Neural progenitor cell (in vitro differentiated cells): ENCODE data around the gene NOS1AP.

Experiments
- EZH2 ChIP-seq: fragments of 200-600 bp; sonication (generic); IDR thresholded peaks from 2 replicates; pipeline ENCODE4 v1.6.1; 2017; ENCODE audit warnings: antibody characterized with exemption, mild to moderate bottlenecking, moderate library complexity
- TF ChIP-seq, protein P1 (sequence below): fragments of 200-600 bp; sonication (generic); IDR thresholded peaks from 2 replicates; pipeline ENCODE4 v1.5.1; 2017; ENCODE audit warnings: antibody characterized with exemption, mild to moderate bottlenecking

DNA sequence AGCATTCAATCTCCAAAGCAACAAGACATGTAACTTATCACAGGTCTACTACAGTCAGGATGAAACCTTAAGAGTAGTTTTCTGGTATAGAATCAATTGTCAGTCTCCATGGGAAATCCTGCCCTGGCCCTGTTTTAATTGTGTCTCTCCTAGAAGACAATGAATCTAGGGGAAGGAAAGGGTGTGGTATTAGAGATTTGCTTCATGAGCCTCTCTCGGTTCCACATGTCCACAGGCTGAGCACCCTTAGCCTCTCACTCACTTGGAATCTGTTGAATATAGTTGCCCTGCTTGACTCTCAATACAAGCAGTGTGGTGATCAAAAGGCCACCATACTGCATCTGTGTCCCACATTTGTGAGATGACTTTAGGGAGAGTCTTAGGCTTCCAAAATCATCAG lies 289.4 kb downstream of the NOS1AP start:
- TF ChIP-seq, protein P1, sequence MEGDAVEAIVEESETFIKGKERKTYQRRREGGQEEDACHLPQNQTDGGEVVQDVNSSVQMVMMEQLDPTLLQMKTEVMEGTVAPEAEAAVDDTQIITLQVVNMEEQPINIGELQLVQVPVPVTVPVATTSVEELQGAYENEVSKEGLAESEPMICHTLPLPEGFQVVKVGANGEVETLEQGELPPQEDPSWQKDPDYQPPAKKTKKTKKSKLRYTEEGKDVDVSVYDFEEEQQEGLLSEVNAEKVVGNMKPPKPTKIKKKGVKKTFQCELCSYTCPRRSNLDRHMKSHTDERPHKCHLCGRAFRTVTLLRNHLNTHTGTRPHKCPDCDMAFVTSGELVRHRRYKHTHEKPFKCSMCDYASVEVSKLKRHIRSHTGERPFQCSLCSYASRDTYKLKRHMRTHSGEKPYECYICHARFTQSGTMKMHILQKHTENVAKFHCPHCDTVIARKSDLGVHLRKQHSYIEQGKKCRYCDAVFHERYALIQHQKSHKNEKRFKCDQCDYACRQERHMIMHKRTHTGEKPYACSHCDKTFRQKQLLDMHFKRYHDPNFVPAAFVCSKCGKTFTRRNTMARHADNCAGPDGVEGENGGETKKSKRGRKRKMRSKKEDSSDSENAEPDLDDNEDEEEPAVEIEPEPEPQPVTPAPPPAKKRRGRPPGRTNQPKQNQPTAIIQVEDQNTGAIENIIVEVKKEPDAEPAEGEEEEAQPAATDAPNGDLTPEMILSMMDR = no peak
- no peak for TF ChIP-seq EZH2
